GM18517 (cell line): ENCODE data around the gene STX4.
"Not testable (repeated sequence)": the region's sequence is repeated elsewhere in the genome, so short reads cannot be mapped to it uniquely, and the experiment has no call there.

Experiments
- ATAC-seq: cut with Tn5 transposase; IDR thresholded peaks from one replicate; pipeline ENCODE4 v1.9.1; 2021; ENCODE audit warnings: mild to moderate bottlenecking, moderate library complexity; ENCODE audit not compliant: unreplicated experiment

Gene STX4

GRCh38 chr16:31017756-31018155, 15.6 kb upstream of the STX4 start:
- not testable (repeated sequence) for ATAC-seq

GRCh38 chr16:31020536-31020935, 12.8 kb upstream of the STX4 start:
- ATAC-seq = no peak

- no peak for ATAC-seq
Observed at GRCh38 chr16:31022544-31023251, 10.7 kb upstream of the STX4 start.

GRCh38 chr16:31023252-31023602, 10.1 kb upstream of the STX4 start:
- ATAC-seq = no peak

GRCh38 chr16:31023627-31024226, 9.6 kb upstream of the STX4 start:
- ATAC-seq = no peak

- ATAC-seq = no peak
Observed at GRCh38 chr16:31025339-31025738, 8.0 kb upstream of the STX4 start.

GRCh38 chr16:31029272-31029671, 4.1 kb upstream of the STX4 start:
- ATAC-seq = no peak

- ATAC-seq = no peak
Observed at GRCh38 chr16:31031276-31031675, 2.1 kb upstream of the STX4 start.

GRCh38 chr16:31033709-31034492, 543 bp downstream of the STX4 start:
- no peak for ATAC-seq

- ATAC-seq = no peak
Observed at GRCh38 chr16:31036691-31037090, 3.3 kb downstream of the STX4 start.

GRCh38 chr16:31038993-31039392, 5.6 kb downstream of the STX4 start:
- no peak for ATAC-seq

GRCh38 chr16:31042866-31043265, 9.5 kb downstream of the STX4 start:
- ATAC-seq = no peak

- no peak for ATAC-seq
Observed at GRCh38 chr16:31043352-31043751, 10.0 kb downstream of the STX4 start.

GRCh38 chr16:31043898-31044481, 10.6 kb downstream of the STX4 start:
- no peak for ATAC-seq

- ATAC-seq = no peak
Observed at GRCh38 chr16:31050280-31051030, 17.1 kb downstream of the STX4 start.

- no peak for ATAC-seq
Observed at GRCh38 chr16:31052114-31052513, 18.8 kb downstream of the STX4 start.

- no peak for ATAC-seq
Observed at GRCh38 chr16:31055613-31056012, 22.3 kb downstream of the STX4 start.

GRCh38 chr16:31061126-31061812, 27.9 kb downstream of the STX4 start:
- ATAC-seq = no peak

GRCh38 chr16:31061813-31062440, 28.6 kb downstream of the STX4 start:
- ATAC-seq = no peak

- no peak for ATAC-seq
Observed at GRCh38 chr16:31063495-31063842, 30.1 kb downstream of the STX4 start.
